WERI-Rb-1 (cell line): ENCODE measurements around the gene CYP1A2.

Source experiments
- DNase-seq: peaks from one replicate; pipeline ENCODE4 v3.0.0-alpha.2; 2020
- H3K27ac ChIP-seq: fragments of 250-450 bp; sonication (Bioruptor Pico); 2 replicates; pipeline ENCODE4 v1.5.1; 2020; ENCODE audit warnings: mild to moderate bottlenecking, moderate library complexity
- H3K27me3 ChIP-seq: fragments of 250-450 bp; sonication (Bioruptor Pico); 2 replicates; pipeline ENCODE4 v1.5.1; 2021; ENCODE audit warnings: mild to moderate bottlenecking, low read depth, moderate library complexity; ENCODE audit not compliant: insufficient read depth, severe bottlenecking
- H3K36me3 ChIP-seq: fragments of 250-450 bp; sonication (Bioruptor Pico); 2 replicates; pipeline ENCODE4 v1.5.1; 2020; ENCODE audit warnings: mild to moderate bottlenecking, moderate library complexity
- H3K4me3 ChIP-seq: 2 replicates; pipeline ENCODE4 v1.5.1; 2011; ENCODE audit warnings: low read depth, mild to moderate bottlenecking, control low read depth, low read length
- H3K9me3 ChIP-seq: fragments of 250-450 bp; sonication (Bioruptor Pico); 2 replicates; pipeline ENCODE4 v1.5.1; 2021; ENCODE audit warnings: mild to moderate bottlenecking, moderate library complexity; ENCODE audit not compliant: severe bottlenecking
- CTCF ChIP-seq: IDR thresholded peaks from 2 replicates; pipeline ENCODE4 v1.5.1; 2011; ENCODE audit warnings: low read depth, mild to moderate bottlenecking, control low read depth, inconsistent platforms, low read length

CYP1A2 gene

GRCh38 chr15:74787251-74788041 lies 38.8 kb downstream of the CYP1A2 start:
- H3K4me3 ChIP-seq: no peak overlapping the region
- no peaks in the 10 kb centered on the region for H3K27me3 ChIP-seq
- H3K27ac ChIP-seq: no peak overlapping the region
- peaks cover 44% of the 10 kb centered on the region for H3K36me3 ChIP-seq
- peak; percentile 87 for TF ChIP-seq CTCF
- no peaks in the 10 kb centered on the region for H3K9me3 ChIP-seq
- peak; percentile 79 for DNase-seq

- no peak for DNase-seq
- H3K27me3 ChIP-seq: no peaks in the 10 kb centered on the region
- no peaks in the 10 kb centered on the region for H3K9me3 ChIP-seq
- H3K36me3 ChIP-seq: peaks cover 44% of the 10 kb centered on the region
- H3K27ac ChIP-seq: no peak overlapping the region
- H3K4me3 ChIP-seq: no peak overlapping the region
- TF ChIP-seq CTCF: no peak
These were observed 39.5 kb downstream of the CYP1A2 start for GRCh38 chr15:74788042-74788682.

- no peaks in the 10 kb centered on the region for H3K27me3 ChIP-seq
- no peak overlapping the region for H3K27ac ChIP-seq
- no peak for DNase-seq
- H3K36me3 ChIP-seq: peaks cover 43% of the 10 kb centered on the region
- H3K9me3 ChIP-seq: no peaks in the 10 kb centered on the region
- no peak overlapping the region for H3K4me3 ChIP-seq
- TF ChIP-seq CTCF: no peak
These were observed 40.1 kb downstream of the CYP1A2 start for GRCh38 chr15:74788683-74789151.

GRCh38 chr15:74789171-74789631 lies 40.6 kb downstream of the CYP1A2 start:
- no peak for TF ChIP-seq CTCF
- Histone ChIP-seq H3K4me3 (no peak overlapping the region), H3K27me3 (no peaks in the 10 kb centered on the region), H3K36me3 (peaks cover 38% of the 10 kb centered on the region), H3K27ac (no peak overlapping the region), H3K9me3 (no peaks in the 10 kb centered on the region)
- no peak for DNase-seq

- H3K4me3 ChIP-seq: no peak overlapping the region
- no peak overlapping the region for H3K27ac ChIP-seq
These were observed 41.1 kb downstream of the CYP1A2 start for GRCh38 chr15:74789741-74790079.

More at GRCh38 chr15:74789741-74790079, 41.1 kb downstream of the CYP1A2 start:
- H3K9me3 ChIP-seq: no peaks in the 10 kb centered on the region
- TF ChIP-seq CTCF: no peak
- H3K27me3 ChIP-seq: no peaks in the 10 kb centered on the region
- peaks cover 33% of the 10 kb centered on the region for H3K36me3 ChIP-seq
- no peak for DNase-seq
